Motor neuron (in vitro differentiated cells): ENCODE results near the gene C17orf107. TPM values are rescaled to one million over a fixed set of nuclear protein-coding genes. Genes with fewer than 3 reads are reported as not detected.
A peak's percentile ranks its signal among the peaks of the same experiment; 100 is the strongest.
"Not testable (repeated sequence)": the region's sequence is repeated elsewhere in the genome, so short reads cannot be mapped to it uniquely, and the experiment has no call there.

Experiments
- ATAC-seq, 8 experiments: fragments of 200-7000 bp; cut with Tn5 transposase; replicated peaks in 6 of 8; 2 replicates each; pipeline ENCODE4 v1.8.0; 2021; ENCODE audit warnings: mild to moderate bottlenecking in 8 of 8, moderate library complexity in 8 of 8
- H3K27ac ChIP-seq, 2 donors: fragments of 250-450 bp; sonication (Bioruptor Pico); 2 replicates each; pipeline ENCODE4 v1.9.0; 2021; ENCODE audit warnings: antibody characterized with exemption in 2 of 2, mild to moderate bottlenecking in 2 of 2, moderate library complexity in 1 of 2
- H3K4me1 ChIP-seq, 2 donors: fragments of 250-450 bp; sonication (Bioruptor Pico); replicated peaks in 1 of 2; 2 replicates each; pipeline ENCODE4 v1.6.1; 2021; ENCODE audit warnings: antibody characterized with exemption in 2 of 2, mild to moderate bottlenecking in 2 of 2, moderate library complexity in 1 of 2
- H3K4me3 ChIP-seq, 5 donors: fragments of 250-450 bp; sonication (Bioruptor Pico); 2 replicates each; pipeline ENCODE4 v1.9.0; 2021; ENCODE audit warnings: antibody characterized with exemption in 5 of 5, mild to moderate bottlenecking in 5 of 5, moderate library complexity in 4 of 5
- WGBS, 10 experiments: fragments of 450-650 bp; shearing (Covaris generic); methylation state at CpG; one replicate each; pipeline ENCODE4 v1.0.0; 2022; 5-methylcytosine and 5-hydroxymethylcytosine counted together
- in situ Hi-C, 9 experiments: fragments of 400-800 bp; cut with MboI; loops; one replicate each; pipeline ENCODE4 v1.15.0; 2021; ENCODE audit warnings: low sequenced_read_pairs in 9 of 9, low pct_unique_long_range_greater_than_20kb in 2 of 9; ENCODE audit not compliant: unreplicated experiment in 9 of 9
- total RNA-seq, 8 experiments: library from RNA; unstranded; fragments of 300-600 nt; gene quantifications; 2 replicates each; pipeline versions ENCODE4 v1.2.3 to v1.2.4, GENCODE V29; 2022

Gene C17orf107
- total RNA-seq, 8 experiments from 2014 or later = 0.36 to 21.3 (median 3.4) TPM

GRCh38 chr17:4859816-4860625, 39.3 kb upstream of the C17orf107 start:
- no peak for ATAC-seq
- H3K4me1 ChIP-seq = peaks cover 6 to 11% of the 10 kb centered on the region in 2 donors
- WGBS, 10 experiments = 59 to 94% (median 74%) methylated on average over 3 to 26 of the region's 32 CpGs; no CpG with 5 or more reads in 2 of the 10 experiments
- no peak overlapping the region for H3K4me3 ChIP-seq
- H3K27ac ChIP-seq = no peak overlapping the region
- in situ Hi-C loops = no loop called here

- Histone ChIP-seq H3K4me3 (no peak overlapping the region), H3K27ac (no peak overlapping the region), H3K4me1 (peaks cover 6 to 11% of the 10 kb centered on the region in 2 donors)
- WGBS, 10 experiments = 80 to 100% (median 95%) methylated on average over 1 to 9 of the region's 9 CpGs; no CpG with 5 or more reads in 5 of the 10 experiments
- ATAC-seq = no peak
- in situ Hi-C loops = no loop called here
Observed at GRCh38 chr17:4860651-4861050, 38.7 kb upstream of the C17orf107 start.

- Histone ChIP-seq H3K4me1 (peaks cover 6 to 11% of the 10 kb centered on the region in 2 donors), H3K27ac (no peak overlapping the region), H3K4me3 (no peak overlapping the region)
- ATAC-seq = no peak
- in situ Hi-C loops = no loop called here
- 80 to 100% (median 95%) methylated on average over 1 to 11 of the region's 16 CpGs; no CpG with 5 or more reads in 1 of the 10 experiments for WGBS, 10 experiments
Observed at GRCh38 chr17:4861052-4861451, 38.3 kb upstream of the C17orf107 start.

- in situ Hi-C loops = no loop called here
- Histone ChIP-seq H3K4me1 (peaks cover 5 to 7% of the 10 kb centered on the region in 2 donors), H3K27ac (no peak overlapping the region), H3K4me3 (no peak overlapping the region)
- WGBS, 10 experiments = 80 to 100% (median 92%) methylated on average over 1 to 3 of the region's 4 CpGs; no CpG with 5 or more reads in 3 of the 10 experiments
- no peak for ATAC-seq
Observed at GRCh38 chr17:4862720-4863119, 36.6 kb upstream of the C17orf107 start.

GRCh38 chr17:4863321-4863720, 36.0 kb upstream of the C17orf107 start:
- no peak overlapping the region for H3K4me3 ChIP-seq
- H3K27ac ChIP-seq = no peak overlapping the region
- 80 to 100% (median 87%) methylated on average over 1 of the region's 1 CpG; no CpG with 5 or more reads in 4 of the 10 experiments for WGBS, 10 experiments
- peaks cover 0 to 1% of the 10 kb centered on the region in 2 donors for H3K4me1 ChIP-seq
- in situ Hi-C loops = no loop called here
- ATAC-seq = no peak

GRCh38 chr17:4867535-4867934, 31.8 kb upstream of the C17orf107 start:
- H3K4me3 ChIP-seq, ATAC-seq, in situ Hi-C loops, H3K27ac ChIP-seq, H3K4me1 ChIP-seq: not testable (repeated sequence)
- WGBS, 10 experiments = 85 to 100% (median 94%) methylated on average over 1 to 4 of the region's 5 CpGs; no CpG with 5 or more reads in 3 of the 10 experiments

- H3K4me1 ChIP-seq, ATAC-seq, H3K27ac ChIP-seq, H3K4me3 ChIP-seq, in situ Hi-C loops: not testable (repeated sequence)
- 90 to 100% (median 95%) methylated on average over 1 to 22 of the region's 22 CpGs for WGBS, 10 experiments
Observed at GRCh38 chr17:4869058-4869998, 30.0 kb upstream of the C17orf107 start.

GRCh38 chr17:4870855-4871254, 28.5 kb upstream of the C17orf107 start:
- Histone ChIP-seq H3K4me1 (no peaks in the 10 kb centered on the region), H3K4me3 (no peak overlapping the region), H3K27ac (no peak overlapping the region)
- WGBS, 10 experiments = 68 to 100% (median 90%) methylated on average over 1 to 2 of the region's 2 CpGs
- ATAC-seq = no peak
- in situ Hi-C loops = no loop called here

GRCh38 chr17:4872786-4873185, 26.6 kb upstream of the C17orf107 start:
- no peaks in the 10 kb centered on the region for H3K4me1 ChIP-seq
- in situ Hi-C loops = no loop called here
- WGBS, 10 experiments = 0 to 73% (median 48%) methylated on average over 1 to 8 of the region's 8 CpGs; no CpG with 5 or more reads in 3 of the 10 experiments
- no peak overlapping the region for H3K27ac ChIP-seq
- H3K4me3 ChIP-seq = no peak overlapping the region
- no peak for ATAC-seq

GRCh38 chr17:4877089-4877488, 22.2 kb upstream of the C17orf107 start:
- 0 to 100% (median 80%) methylated on average over 1 to 4 of the region's 5 CpGs; no CpG with 5 or more reads in 5 of the 10 experiments for WGBS, 10 experiments
- H3K27ac ChIP-seq = no peak overlapping the region
- in situ Hi-C loops = loop anchor here in 3 of 9 experiments (25.0 kb wide), 3 partner anchors 90 to 165 kb away; partner anchors contain the start of genes ARRB2 (in 1 of the 3), CXCL16 (in 1 of the 3), GLTPD2 (in 1 of the 3) and MED11 (in 1 of the 3)

GRCh38 chr17:4879601-4880000, 19.7 kb upstream of the C17orf107 start:
- no peak for ATAC-seq
- Histone ChIP-seq H3K27ac (no peak overlapping the region), H3K4me3 (no peak overlapping the region), H3K4me1 (no peaks in the 10 kb centered on the region)
- in situ Hi-C loops = loop anchor here in 3 of 9 experiments (25.0 kb wide), 3 partner anchors 92 to 167 kb away; partner anchors contain the start of genes ARRB2 (in 1 of the 3), CXCL16 (in 1 of the 3), GLTPD2 (in 1 of the 3) and MED11 (in 1 of the 3)
- WGBS, 10 experiments = 79 to 100% (median 92%) methylated on average over 1 to 4 of the region's 4 CpGs; no CpG with 5 or more reads in 4 of the 10 experiments

More at GRCh38 chr17:4877089-4877488, 22.2 kb upstream of the C17orf107 start:
- Histone ChIP-seq H3K4me1 (no peaks in the 10 kb centered on the region), H3K4me3 (no peak overlapping the region)
- ATAC-seq = peak in 3 of 8 experiments; percentile 8 to 45 (median 16)

- WGBS, 10 experiments = 63 to 100% (median 88%) methylated on average over 1 to 7 of the region's 15 CpGs; no CpG with 5 or more reads in 4 of the 10 experiments
- no peak overlapping the region for H3K4me3 ChIP-seq
- no peak for ATAC-seq
- no peaks in the 10 kb centered on the region for H3K4me1 ChIP-seq
- in situ Hi-C loops = loop anchor here in 3 of 9 experiments (25.0 kb wide), 3 partner anchors 94 to 169 kb away; partner anchors contain the start of genes ARRB2 (in 1 of the 3), CXCL16 (in 1 of the 3), GLTPD2 (in 1 of the 3) and MED11 (in 1 of the 3)
- H3K27ac ChIP-seq = no peak overlapping the region
Observed at GRCh38 chr17:4880857-4881256, 18.5 kb upstream of the C17orf107 start.
